Left renal pelvis (tissue), 4 donors: ENCODE measurements around the gene GRIK2. TPM values are rescaled to one million over a fixed set of nuclear protein-coding genes. Genes with fewer than 3 reads are reported as not detected.
"Not testable (repeated sequence)": the region's sequence is repeated elsewhere in the genome, so short reads cannot be mapped to it uniquely, and the experiment has no call there.

ENCODE experiments used
- DNase-seq, 4 donors: peaks; one replicate each; pipeline ENCODE4 v3.0.0-alpha.2; 2013; ENCODE audit warnings: low read depth in 4 of 4, low spot score in 3 of 4
- polyA plus RNA-seq, 4 donors: library from polyadenylated mRNA; unstranded; fragments of 120-200 nt; gene quantifications; one replicate each; pipeline ENCODE4 v1.2.1, GENCODE V29; 2013; ENCODE audit not compliant: insufficient read length in 4 of 4

Gene GRIK2
- polyA plus RNA-seq = 10 to 100 TPM in 3 of 4 donors, 1 to 10 TPM in 1; 1.3 to 18.0 (median 14.9) TPM

GRCh38 chr6:101393251-101393828 is at the start of gene GRIK2:
Gene GRIK2, plus strand, starts transcription at chr6:101393708.
- no peak for DNase-seq

GRCh38 chr6:101344885-101345284 is 48.6 kb upstream of the GRIK2 start:
- no peak for DNase-seq

GRCh38 chr6:101348816-101349215 is 44.7 kb upstream of the GRIK2 start:
- DNase-seq = no peak

- DNase-seq = not testable (repeated sequence)
Measured at GRCh38 chr6:101350631-101351030, 42.9 kb upstream of the GRIK2 start.

- no peak for DNase-seq
Measured at GRCh38 chr6:101351173-101351572, 42.3 kb upstream of the GRIK2 start.

GRCh38 chr6:101352316-101352715 is 41.2 kb upstream of the GRIK2 start:
- peak in 2 of 4 donors; percentile 5 to 41 for DNase-seq

- no peak for DNase-seq
Measured at GRCh38 chr6:101365181-101365580, 28.3 kb upstream of the GRIK2 start.

GRCh38 chr6:101379926-101380325 is 13.6 kb upstream of the GRIK2 start:
- no peak for DNase-seq

GRCh38 chr6:101380897-101381630 is 12.4 kb upstream of the GRIK2 start:
- DNase-seq = no peak

GRCh38 chr6:101383747-101384146 is 9.8 kb upstream of the GRIK2 start:
- DNase-seq = not testable (repeated sequence)

GRCh38 chr6:101386982-101387381 is 6.5 kb upstream of the GRIK2 start:
- no peak for DNase-seq

GRCh38 chr6:101391772-101392585 is 1.5 kb upstream of the GRIK2 start:
- DNase-seq = no peak

- no peak for DNase-seq
Measured at GRCh38 chr6:101392586-101393230, 800 bp upstream of the GRIK2 start.

- no peak for DNase-seq
Measured at GRCh38 chr6:101393829-101394251, 332 bp downstream of the GRIK2 start.

GRCh38 chr6:101394936-101395335 is 1.4 kb downstream of the GRIK2 start:
- no peak for DNase-seq

GRCh38 chr6:101395345-101395744 is 1.8 kb downstream of the GRIK2 start:
- DNase-seq = no peak

GRCh38 chr6:101396548-101397173 is 3.2 kb downstream of the GRIK2 start:
- DNase-seq = no peak

GRCh38 chr6:101397199-101397598 is 3.7 kb downstream of the GRIK2 start:
- DNase-seq = no peak

- no peak for DNase-seq
Measured at GRCh38 chr6:101398716-101399615, 5.5 kb downstream of the GRIK2 start.
